ENCODE measurements around the gene SMC4. TPM values are rescaled to one million over a fixed set of nuclear protein-coding genes. Genes with fewer than 3 reads are reported as not detected.

SMC4 gene
- total and polyA plus RNA-seq, 9 donors = 8.9 to 28.2 (median 18.0) TPM

GRCh38 chr3:160412477-160412876, 13.0 kb downstream of the SMC4 start:
- Histone ChIP-seq H3K9me3 (no peaks in the 10 kb centered on the region), H3K36me3 (no peaks in the 10 kb centered on the region), H3K4me1 (ENCODE audit: insufficient read depth) (no peaks in the 10 kb centered on the region), H3K4me3 (no peak overlapping the region), H3K27ac (no peak overlapping the region), H3K27me3 (no peaks in the 10 kb centered on the region)
- no peak for DNase-seq
- WGBS, 3 donors = 42 to 85% (median 75%) methylated on average over 1 of the region's 1 CpG
- TF ChIP-seq CTCF (IDR thresholded peaks at IDR 0.05) (no peak), EP300 (IDR thresholded peaks at IDR 0.05) (no peak), POLR2A (IDR thresholded peaks at IDR 0.05) (no peak)
- intact Hi-C loops (cut with DNase I) = loop anchor here in 1 of 4 donors (10.0 kb wide), 2 partner anchors 248 to 378 kb away; no protein-coding TSS in a partner anchor

GRCh38 chr3:160413613-160414248, 14.3 kb downstream of the SMC4 start:
- DNase-seq = peak; percentile 42 to 61 (median 54)
- intact Hi-C loops (cut with DNase I) = loop anchor here in 2 of 4 donors (2.0 to 10.0 kb wide), 3 partner anchors 249 to 381 kb away; no protein-coding TSS in a partner anchor
- WGBS, 3 donors = 38 to 44% (median 39%) methylated on average over 3 of the region's 3 CpGs
- TF ChIP-seq POLR2A (IDR thresholded peaks at IDR 0.05) = no peak
- TF ChIP-seq EP300 (IDR thresholded peaks at IDR 0.05) = no peak
- peak; percentile 56 to 69 (median 58) for TF ChIP-seq CTCF (IDR thresholded peaks at IDR 0.05)
- Histone ChIP-seq H3K27me3 (no peaks in the 10 kb centered on the region), H3K9me3 (no peaks in the 10 kb centered on the region), H3K4me1 (ENCODE audit: insufficient read depth) (no peaks in the 10 kb centered on the region), H3K36me3 (no peaks in the 10 kb centered on the region), H3K27ac (no peak overlapping the region), H3K4me3 (no peak overlapping the region)

- Histone ChIP-seq H3K9me3 (no peaks in the 10 kb centered on the region), H3K36me3 (no peaks in the 10 kb centered on the region), H3K27ac (no peak overlapping the region), H3K4me1 (ENCODE audit: insufficient read depth) (no peaks in the 10 kb centered on the region), H3K4me3 (no peak overlapping the region), H3K27me3 (no peaks in the 10 kb centered on the region)
- TF ChIP-seq EP300 (IDR thresholded peaks at IDR 0.05) (no peak), CTCF (IDR thresholded peaks at IDR 0.05) (no peak), POLR2A (IDR thresholded peaks at IDR 0.05) (no peak)
- DNase-seq = no peak
- intact Hi-C loops (cut with DNase I) = loop anchor here in 2 of 4 donors (5.0 to 10.0 kb wide), 3 partner anchors 253 to 383 kb away; no protein-coding TSS in a partner anchor
- WGBS, 3 donors = 80 to 95% (median 93%) methylated on average over 3 of the region's 3 CpGs
Observed at GRCh38 chr3:160417311-160417710, 17.9 kb downstream of the SMC4 start.

- no peaks in the 10 kb centered on the region for H3K4me1 ChIP-seq (ENCODE audit: insufficient read depth)
- DNase-seq = no peak
- intact Hi-C loops (cut with DNase I) = no loop called here
- H3K27ac ChIP-seq = no peak overlapping the region
- TF ChIP-seq POLR2A (IDR thresholded peaks at IDR 0.05) = no peak
- no peak for TF ChIP-seq EP300 (IDR thresholded peaks at IDR 0.05)
- TF ChIP-seq CTCF (IDR thresholded peaks at IDR 0.05) = no peak
- H3K9me3 ChIP-seq = no peaks in the 10 kb centered on the region
- no peaks in the 10 kb centered on the region for H3K36me3 ChIP-seq
- no peaks in the 10 kb centered on the region for H3K27me3 ChIP-seq
- H3K4me3 ChIP-seq = no peak overlapping the region
- WGBS, 3 donors = 94 to 97% (median 95%) methylated on average over 11 of the region's 11 CpGs
Observed at GRCh38 chr3:160427832-160428424, 28.5 kb downstream of the SMC4 start.

Data from ovary (tissue), 9 donors.